C4-2B (cell line): ENCODE measurements around the gene MCCD1.
"Not testable (repeated sequence)": the region's sequence is repeated elsewhere in the genome, so short reads cannot be mapped to it uniquely, and the experiment has no call there.

ENCODE experiments used
- CTCF ChIP-seq: fragments of 450-650 bp; conservative IDR thresholded peaks from 2 replicates; pipeline ENCODE4 v1.5.1; 2017; ENCODE audit warnings: mild to moderate bottlenecking
- ZFX ChIP-seq: fragments of 450-650 bp; IDR thresholded peaks from 2 replicates; pipeline ENCODE4 v1.6.1; 2017

- TF ChIP-seq CTCF, ZFX: not testable (repeated sequence)
Observed at GRCh38 chr6:31487674-31488073, 41.1 kb upstream of the MCCD1 start.
